H1 (cell line): Measurements from ENCODE around the gene FCAR. TPM values are rescaled to one million over a fixed set of nuclear protein-coding genes. Genes with fewer than 3 reads are reported as not detected.

Experiments used
- CTCF ChIA-PET: fragments of 300-600 bp; sonication (Branson Sonifier 250); formaldehyde crosslinking; loops from one replicate; lab custom pipeline; 2021; ENCODE audit not compliant: partially characterized antibody; lab: Charles Lee
- POLR2A ChIA-PET: fragments of 300-600 bp; sonication (Branson Sonifier 250); formaldehyde crosslinking; loops from one replicate; lab custom pipeline; 2021; ENCODE audit warnings: inconsistent platforms; ENCODE audit not compliant: partially characterized antibody; lab: Charles Lee
- DNase-seq, 2 experiments: peaks; one replicate each; pipeline versions ENCODE4 v3.0.0 to v3.0.0-alpha.2; 2010 to 2022; ENCODE audit warnings: low spot score in 2 of 2, low read depth in 1 of 2, mixed read lengths in 1 of 2
- FAIRE-seq: peaks from 2 replicates; lab custom pipeline; 2011; peaks lifted over from hg19 to GRCh38; lab: Jason Lieb, UNC
- H2AFZ ChIP-seq: 2 replicates; pipeline ENCODE4 v1.8.1; 2012; ENCODE audit warnings: low read length, inconsistent platforms
- H2AK5ac ChIP-seq: 2 replicates; pipeline ENCODE4 v1.6.1; 2013; ENCODE audit warnings: low read depth, low read length
- H2BK120ac ChIP-seq: replicated peaks from 2 replicates; pipeline ENCODE3; 2013; ENCODE audit warnings: low read depth, low read length, inconsistent platforms
- H2BK12ac ChIP-seq: 2 replicates; pipeline ENCODE4 v1.6.1; 2013; ENCODE audit warnings: low read depth, low read length
- H2BK15ac ChIP-seq: 2 replicates; pipeline ENCODE4 v1.6.1; 2013; ENCODE audit warnings: low read length
- H2BK20ac ChIP-seq: 2 replicates; pipeline ENCODE4 v1.6.1; 2013; ENCODE audit warnings: low read length
- H2BK5ac ChIP-seq: 2 replicates; pipeline ENCODE4 v1.6.1; 2013; ENCODE audit warnings: low read depth, low read length
- H3K14ac ChIP-seq: 2 replicates; pipeline ENCODE4 v1.6.1; 2013; ENCODE audit warnings: inconsistent platforms; ENCODE audit not compliant: insufficient read length
- H3K18ac ChIP-seq: 2 replicates; pipeline ENCODE4 v1.6.1; 2013; ENCODE audit warnings: low read length; ENCODE audit errors: extremely low read depth
- H3K23ac ChIP-seq: 2 replicates; pipeline ENCODE4 v1.6.1; 2013; ENCODE audit warnings: inconsistent platforms; ENCODE audit not compliant: insufficient read length
- H3K23me2 ChIP-seq: 2 replicates; pipeline ENCODE4 v1.6.1; 2013; ENCODE audit warnings: low read depth, low read length
- H3K27ac ChIP-seq: 2 replicates; pipeline ENCODE4 v1.6.1; 2011; ENCODE audit warnings: low read depth, low read length, inconsistent platforms
- H3K27me3 ChIP-seq, 4 experiments: replicated peaks in 1 of 4; 1 replicate in 1 of 4; 2 replicates in 3 of 4; pipeline versions ENCODE4 v1.6.1 to v1.8.1; 2011 to 2013; ENCODE audit warnings: low read length in 3 of 4, mild to moderate bottlenecking in 3 of 4, inconsistent platforms in 2 of 4, mixed read lengths in 2 of 4, moderate library complexity in 1 of 4; ENCODE audit not compliant: control insufficient read depth in 3 of 4, insufficient read depth in 3 of 4; ENCODE audit errors: extremely low read depth in 1 of 4
- H3K36me3 ChIP-seq, 4 experiments: 2 replicates each; pipeline versions ENCODE4 v1.6.1 to v1.8.1; 2011 to 2013; ENCODE audit warnings: mild to moderate bottlenecking in 4 of 4, low read length in 3 of 4, moderate library complexity in 2 of 4, control low read depth in 1 of 4, inconsistent platforms in 1 of 4; ENCODE audit not compliant: insufficient read depth in 4 of 4, control insufficient read depth in 2 of 4
- H3K4ac ChIP-seq: replicated peaks from 2 replicates; pipeline ENCODE3; 2013; ENCODE audit warnings: low read length, low read depth, mixed read lengths, inconsistent platforms; ENCODE audit not compliant: insufficient read length
- H3K4me1 ChIP-seq, 4 experiments: replicated peaks in 1 of 4; 1 replicate in 1 of 4; 2 replicates in 3 of 4; pipeline versions ENCODE4 v1.6.1 to v1.8.1; 2011 to 2013; ENCODE audit warnings: low read length in 3 of 4, inconsistent platforms in 2 of 4, mixed read lengths in 1 of 4; ENCODE audit not compliant: insufficient read depth in 4 of 4, control insufficient read depth in 3 of 4
- H3K4me2 ChIP-seq, 2 experiments: 2 replicates each; pipeline versions ENCODE4 v1.6.1 to v1.8.1; 2011 to 2013; ENCODE audit warnings: low read depth in 2 of 2, low read length in 2 of 2, control low read depth in 1 of 2, inconsistent platforms in 1 of 2, mild to moderate bottlenecking in 1 of 2; ENCODE audit not compliant: insufficient read depth in 1 of 2
- H3K4me3 ChIP-seq, 4 experiments: fragments of 200-600, 300-600 bp in 1 of 4; sonication (generic), shearing (Covaris generic), sonication (Bioruptor Twin) in 1 of 4; 2 replicates each; pipeline versions ENCODE4 v1.5.1 to v1.8.1; 2011 to 2016; ENCODE audit warnings: low read length in 4 of 4, low read depth in 3 of 4, control low read depth in 2 of 4, inconsistent platforms in 2 of 4, mild to moderate bottlenecking in 2 of 4, mixed read lengths in 1 of 4, moderate library complexity in 1 of 4; ENCODE audit not compliant: insufficient read depth in 2 of 4; ENCODE audit errors: extremely low read depth in 1 of 4
- H3K56ac ChIP-seq: replicated peaks from 2 replicates; pipeline ENCODE3; 2013; ENCODE audit warnings: low read depth, mild to moderate bottlenecking, mixed read lengths, low read length, inconsistent platforms; ENCODE audit not compliant: insufficient read length
- H3K79me1 ChIP-seq: 2 replicates; pipeline ENCODE4 v1.6.1; 2013; ENCODE audit warnings: low read depth, low read length, control low read depth
- H3K79me2 ChIP-seq, 2 experiments: 2 replicates each; pipeline versions ENCODE4 v1.6.1 to v1.8.1; 2012 to 2013; ENCODE audit warnings: low read length in 2 of 2, mild to moderate bottlenecking in 2 of 2, inconsistent platforms in 1 of 2; ENCODE audit not compliant: insufficient read depth in 2 of 2, control insufficient read depth in 1 of 2
- H3K9ac ChIP-seq, 4 experiments: replicated peaks in 1 of 4; 1 replicate in 1 of 4; 2 replicates in 3 of 4; pipeline versions ENCODE4 v1.6.1 to v1.8.1; 2011 to 2013; ENCODE audit warnings: low read depth in 3 of 4, low read length in 3 of 4, control low read depth in 2 of 4, mild to moderate bottlenecking in 2 of 4, moderate library complexity in 2 of 4, inconsistent platforms in 1 of 4; ENCODE audit errors: extremely low read depth in 1 of 4
- H3K9me3 ChIP-seq, 2 experiments: 2 replicates each; pipeline versions ENCODE4 v1.6.1 to v1.8.1; 2012 to 2013; ENCODE audit warnings: mild to moderate bottlenecking in 2 of 2, moderate library complexity in 2 of 2, control low read depth in 1 of 2, inconsistent platforms in 1 of 2, low read depth in 1 of 2, low read length in 1 of 2, mixed read lengths in 1 of 2; ENCODE audit not compliant: insufficient read depth in 2 of 2
- H4K20me1 ChIP-seq, 2 experiments: replicated peaks in 1 of 2; 2 replicates each; pipeline versions ENCODE3 to v1.8.1; 2011 to 2013; ENCODE audit warnings: inconsistent platforms in 2 of 2, low read length in 2 of 2, mild to moderate bottlenecking in 1 of 2; ENCODE audit not compliant: insufficient read depth in 2 of 2, control insufficient read depth in 1 of 2
- H4K5ac ChIP-seq: 2 replicates; pipeline ENCODE4 v1.6.1; 2013; ENCODE audit warnings: low read length, low read depth, mixed read lengths, inconsistent platforms; ENCODE audit not compliant: insufficient read length
- H4K8ac ChIP-seq: 2 replicates; pipeline ENCODE4 v1.8.0; 2013; ENCODE audit warnings: mild to moderate bottlenecking, moderate library complexity, low read length, inconsistent platforms; ENCODE audit not compliant: insufficient read depth; ENCODE audit errors: extremely low read depth
- H4K91ac ChIP-seq: replicated peaks from 2 replicates; pipeline ENCODE3; 2013; ENCODE audit warnings: low read length, mixed read lengths, inconsistent platforms; ENCODE audit not compliant: insufficient read length
- CEBPB ChIP-seq: IDR thresholded peaks from 2 replicates; pipeline ENCODE4 v1.6.1; 2012; ENCODE audit warnings: low read depth, low read length
- GABPA ChIP-seq: IDR thresholded peaks from 2 replicates; pipeline ENCODE4 v1.6.1; 2011; ENCODE audit warnings: mild to moderate bottlenecking, low read length, moderate library complexity, borderline replicate concordance; ENCODE audit not compliant: insufficient read depth
- HDAC6 ChIP-seq: IDR thresholded peaks from one replicate; pipeline ENCODE4 v1.7.1; 2012; ENCODE audit warnings: low read depth, mild to moderate bottlenecking, inconsistent platforms, low read length, moderate library complexity
- POU5F1 ChIP-seq: IDR thresholded peaks from 2 replicates; pipeline ENCODE4 v1.6.1; 2011; ENCODE audit warnings: low read depth, mild to moderate bottlenecking, low read length, moderate library complexity
- SAP30 ChIP-seq: fragments of 300-600 bp; sonication (generic); IDR thresholded peaks from 2 replicates; pipeline ENCODE4 v1.7.1; 2012; ENCODE audit warnings: low read length, moderate library complexity, mild to moderate bottlenecking, inconsistent platforms; ENCODE audit not compliant: insufficient read depth, insufficient replicate concordance
- TAF1 ChIP-seq: IDR thresholded peaks from 2 replicates; pipeline ENCODE4 v1.6.1; 2011; ENCODE audit warnings: mild to moderate bottlenecking, low read depth, low read length
- ZNF274 ChIP-seq: IDR thresholded peaks from 2 replicates; pipeline ENCODE4 v1.7.0; 2012; ENCODE audit warnings: low read length, borderline replicate concordance; ENCODE audit errors: extremely low read depth
- WGBS, 2 experiments: shearing (Covaris generic) in 1 of 2; methylation state at CpG; one replicate each; pipeline versions ENCODE4 v1.1.6 to v1.1.7; 2013 to 2015; ENCODE audit warnings: low lambda C conversion rate in 2 of 2, mixed read lengths in 2 of 2, inconsistent platforms in 1 of 2, low coverage in 1 of 2, missing lambda C conversion rate in 1 of 2; ENCODE audit not compliant: insufficient replicate concordance in 2 of 2, insufficient coverage in 1 of 2, insufficient read length in 1 of 2; ENCODE audit errors: extremely low coverage in 1 of 2, missing lambda C conversion rate in 1 of 2; 5-methylcytosine and 5-hydroxymethylcytosine counted together
- polyA plus RNA-seq, 7 experiments: library from polyadenylated mRNA; depleted of rRNA in 3 of 7; stranded (reverse) in 5 of 7; unstranded in 2 of 7; fragments of >200 nt in 5 of 7; fragments of 200-250 nt in 2 of 7; gene quantifications; 1 replicate in 5 of 7; 2 replicates in 1 of 7; 4 replicates in 1 of 7; pipeline versions ENCODE4 v1.2.1 to v1.2.3, GENCODE V29; 2011 to 2013; ENCODE audit warnings: missing spikeins in 2 of 7, mixed read lengths in 2 of 7
- total RNA-seq: library from RNA; stranded (reverse); fragmentation: NEBNext Ultra II Directional; extraction: Animal tissue kit (Norgen Biotek cat#: 25700); gene quantifications from 2 replicates; pipeline ENCODE4 v1.2.1, GENCODE V29; 2021
- TF ChIP-seq, protein P1 (sequence below): IDR thresholded peaks from 2 replicates; pipeline ENCODE4 v1.6.1; 2011; ENCODE audit warnings: low read depth, mild to moderate bottlenecking, low read length; ENCODE audit not compliant: insufficient read depth
- TF ChIP-seq, protein P2 (sequence below): IDR thresholded peaks from 2 replicates; pipeline ENCODE4 v1.6.1; 2011; ENCODE audit warnings: low read length, improper control_type of control experiment

Gene FCAR
- total and polyA plus RNA-seq, 2 of the 8 experiments (the other 6 are each of a cell fraction or from before 2014, with no cell fraction given) = not detected

GRCh38 chr19:54938906-54939305 is 64.9 kb downstream of the FCAR start:
- 95% methylated on average over 11 of the region's 11 CpGs; no CpG with 5 or more reads in 1 of the 2 experiments for WGBS, 2 experiments

More at GRCh38 chr19:54938906-54939305, 64.9 kb downstream of the FCAR start:
- H3K9ac ChIP-seq = no peak overlapping the region
- H3K14ac ChIP-seq = no peak overlapping the region
- no peaks in the 10 kb centered on the region for H3K9me3 ChIP-seq
- H3K23me2 ChIP-seq = no peaks in the 10 kb centered on the region
- H2AK5ac ChIP-seq = no peak overlapping the region
- no peaks in the 10 kb centered on the region for H4K20me1 ChIP-seq
- no peak overlapping the region for H2BK5ac ChIP-seq
- H2BK12ac ChIP-seq = no peak overlapping the region
- no peak overlapping the region for H3K4ac ChIP-seq
- H4K5ac ChIP-seq = no peak overlapping the region
- no peaks in the 10 kb centered on the region for H3K79me1 ChIP-seq
- H2AFZ ChIP-seq = no peak overlapping the region
- TF ChIP-seq SAP30 = no peak
- TF ChIP-seq, protein P1, sequence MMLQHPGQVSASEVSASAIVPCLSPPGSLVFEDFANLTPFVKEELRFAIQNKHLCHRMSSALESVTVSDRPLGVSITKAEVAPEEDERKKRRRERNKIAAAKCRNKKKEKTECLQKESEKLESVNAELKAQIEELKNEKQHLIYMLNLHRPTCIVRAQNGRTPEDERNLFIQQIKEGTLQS = no peak
- TF ChIP-seq, protein P2, sequence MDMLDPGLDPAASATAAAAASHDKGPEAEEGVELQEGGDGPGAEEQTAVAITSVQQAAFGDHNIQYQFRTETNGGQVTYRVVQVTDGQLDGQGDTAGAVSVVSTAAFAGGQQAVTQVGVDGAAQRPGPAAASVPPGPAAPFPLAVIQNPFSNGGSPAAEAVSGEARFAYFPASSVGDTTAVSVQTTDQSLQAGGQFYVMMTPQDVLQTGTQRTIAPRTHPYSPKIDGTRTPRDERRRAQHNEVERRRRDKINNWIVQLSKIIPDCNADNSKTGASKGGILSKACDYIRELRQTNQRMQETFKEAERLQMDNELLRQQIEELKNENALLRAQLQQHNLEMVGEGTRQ = no peak
- no peak for TF ChIP-seq ZNF274
- no peak for TF ChIP-seq GABPA
- TF ChIP-seq HDAC6 = no peak
- TF ChIP-seq CEBPB = no peak
- TF ChIP-seq TAF1 = no peak
- TF ChIP-seq POU5F1 = no peak
- ChIA-PET POLR2A (no interaction called here), CTCF (interaction anchor here (1.6 kb wide), 1 partner anchor 10 kb away, joined by 3 read pairs; no protein-coding TSS in a partner anchor)
- FAIRE-seq (no peak), DNase-seq (no peak)
- no peak overlapping the region for H3K18ac ChIP-seq
- H3K36me3 ChIP-seq = no peaks in the 10 kb centered on the region
- no peak overlapping the region for H4K8ac ChIP-seq
- H2BK120ac ChIP-seq = no peak overlapping the region
- no peak overlapping the region for H2BK20ac ChIP-seq
- no peak overlapping the region for H3K4me3 ChIP-seq
- H3K56ac ChIP-seq = no peak overlapping the region
- H3K4me2 ChIP-seq = no peak overlapping the region
- H3K23ac ChIP-seq = no peak overlapping the region
- H4K91ac ChIP-seq = no peak overlapping the region
- no peak overlapping the region for H2BK15ac ChIP-seq
- no peaks in the 10 kb centered on the region for H3K27me3 ChIP-seq
- H3K4me1 ChIP-seq = no peaks in the 10 kb centered on the region
- no peaks in the 10 kb centered on the region for H3K79me2 ChIP-seq
- no peak overlapping the region for H3K27ac ChIP-seq
